Measurements from ENCODE around the gene GCSH.

Gene GCSH

GRCh38 chr16:81081014-81081413 is 15.2 kb downstream of the GCSH start:
- no peak for DNase-seq (ENCODE audit: low read depth)
- no peak for TF ChIP-seq CTCF (conservative IDR thresholded peaks at IDR 0.05; ENCODE audit: low read depth, low read length)
- H3K4me3 ChIP-seq (ENCODE audit: low read length), result no peak overlapping the region

GRCh38 chr16:81080233-81080632 is 16.0 kb downstream of the GCSH start:
- no peak for TF ChIP-seq CTCF (conservative IDR thresholded peaks at IDR 0.05; ENCODE audit: low read depth, low read length)
- no peak overlapping the region for H3K4me3 ChIP-seq (ENCODE audit: low read length)
- DNase-seq (ENCODE audit: low read depth), result no peak

GRCh38 chr16:81077076-81077940 is 18.9 kb downstream of the GCSH start, which contains the start of gene C16orf46:
C16orf46 (minus strand) TSS chr16:81077238; CDS start chr16:81063955, 13,283 bp downstream.
- peak within 1 kb of the TSS; percentile 87 for H3K4me3 ChIP-seq (ENCODE audit: low read length)
- DNase-seq (ENCODE audit: low read depth), result peak; percentile 86
- no peak for TF ChIP-seq CTCF (conservative IDR thresholded peaks at IDR 0.05; ENCODE audit: low read depth, low read length)

- peak; percentile 46 for DNase-seq (ENCODE audit: low read depth)
- TF ChIP-seq CTCF (conservative IDR thresholded peaks at IDR 0.05; ENCODE audit: low read depth, low read length), result no peak
- H3K4me3 ChIP-seq (ENCODE audit: low read length), result peak overlapping the region; percentile 87
These were observed 19.6 kb downstream of the GCSH start for GRCh38 chr16:81076566-81077075.

GRCh38 chr16:81073560-81074330 is 22.4 kb downstream of the GCSH start:
- DNase-seq (ENCODE audit: low read depth), result no peak
- H3K4me3 ChIP-seq (ENCODE audit: low read length), result no peak overlapping the region
- no peak for TF ChIP-seq CTCF (conservative IDR thresholded peaks at IDR 0.05; ENCODE audit: low read depth, low read length)

GRCh38 chr16:81071805-81072204 is 24.4 kb downstream of the GCSH start:
- no peak for DNase-seq (ENCODE audit: low read depth)
- no peak for TF ChIP-seq CTCF (conservative IDR thresholded peaks at IDR 0.05; ENCODE audit: low read depth, low read length)
- no peak overlapping the region for H3K4me3 ChIP-seq (ENCODE audit: low read length)

All from retinal pigment epithelial cell (primary cell).